ENCODE measurements around the gene MUC7.

GRCh38 chr4:70463335-70463734 is 8.7 kb upstream of the MUC7 start:
- TF ChIP-seq GABPA (IDR thresholded peaks at IDR 0.05; ENCODE audit: low read depth, low read length) (no peak), GABPA (CRISPR knock-in tag; IDR thresholded peaks at IDR 0.05; ENCODE audit: low read depth) (no peak), MAZ (IDR thresholded peaks at IDR 0.05; ENCODE audit: borderline replicate concordance, low read depth, low read length) (no peak), MAZ (CRISPR knock-in tag; IDR thresholded peaks at IDR 0.05; ENCODE audit: low read depth) (no peak), ZNF781 (CRISPR knock-in tag; IDR thresholded peaks at IDR 0.05; ENCODE audit: borderline replicate concordance, not compliant biosample characterization) (no peak), CTCF (CRISPR knock-in tag; IDR thresholded peaks at IDR 0.05) (no peak), ZNF274 (CRISPR knock-in tag; IDR thresholded peaks at IDR 0.05) (no peak), ZFP36 (IDR thresholded peaks at IDR 0.05; ENCODE audit: borderline replicate concordance, low read depth, low read length, partially characterized antibody) (no peak), ZFX (CRISPR knock-in tag; IDR thresholded peaks at IDR 0.05; ENCODE audit: low read depth) (no peak), ZBTB26 (CRISPR knock-in tag; IDR thresholded peaks at IDR 0.05; ENCODE audit: borderline replicate concordance) (no peak)

Data from HepG2 (cell line).